GM21717 (cell line): Measurements from ENCODE around the gene ALDOC.

Experiments used
- ATAC-seq: cut with Tn5 transposase; IDR thresholded peaks from one replicate; pipeline ENCODE4 v1.9.1; 2021; ENCODE audit warnings: mild to moderate bottlenecking, moderate library complexity; ENCODE audit not compliant: unreplicated experiment

ALDOC gene

GRCh38 chr17:28533091-28533807, 43.4 kb downstream of the ALDOC start:
- no peak for ATAC-seq

- ATAC-seq: no peak
These were observed 44.4 kb downstream of the ALDOC start for GRCh38 chr17:28532050-28532960.

- no peak for ATAC-seq
These were observed 45.8 kb downstream of the ALDOC start for GRCh38 chr17:28530926-28531325.

- ATAC-seq: no peak
These were observed 46.4 kb downstream of the ALDOC start for GRCh38 chr17:28530250-28530649.

- ATAC-seq: no peak
These were observed 47.7 kb downstream of the ALDOC start for GRCh38 chr17:28529013-28529400.

- ATAC-seq: no peak
These were observed 48.2 kb downstream of the ALDOC start for GRCh38 chr17:28528327-28529012.

GRCh38 chr17:28527859-28528258, 48.8 kb downstream of the ALDOC start:
- ATAC-seq: no peak

- ATAC-seq: no peak
These were observed 49.5 kb downstream of the ALDOC start for GRCh38 chr17:28527181-28527681.

GRCh38 chr17:28526381-28526780, 50.3 kb downstream of the ALDOC start:
- no peak for ATAC-seq

GRCh38 chr17:28524476-28525424, 51.9 kb downstream of the ALDOC start:
- no peak for ATAC-seq

GRCh38 chr17:28523876-28524275, 52.8 kb downstream of the ALDOC start:
- ATAC-seq: no peak

GRCh38 chr17:28523186-28523585, 53.5 kb downstream of the ALDOC start:
- ATAC-seq: no peak
